Neural cell (in vitro differentiated cells): ENCODE measurements around the gene KCNJ1. TPM values are rescaled to one million over a fixed set of nuclear protein-coding genes. Genes with fewer than 3 reads are reported as not detected.

Experiments
- H2AFZ ChIP-seq: fragments of 200-600, 300-800 bp; sonication (generic), shearing (Covaris generic); 2 replicates; pipeline ENCODE4 v1.6.0; 2014; ENCODE audit warnings: low read depth, mild to moderate bottlenecking, antibody characterized with exemption, low read length, moderate library complexity
- H3F3A ChIP-seq: fragments of 200-600 bp; shearing (Covaris generic); 2 replicates; pipeline ENCODE4 v1.6.1; 2016; ENCODE audit warnings: mild to moderate bottlenecking, moderate library complexity, mixed read lengths, antibody characterized with exemption, low read length; ENCODE audit not compliant: insufficient read depth, poor library complexity, severe bottlenecking
- H3K27ac ChIP-seq: fragments of 200-600, 300-800 bp; sonication (generic), shearing (Covaris generic); 2 replicates; pipeline ENCODE4 v1.5.1; 2014; ENCODE audit warnings: mild to moderate bottlenecking, low read length, moderate library complexity
- H3K27me3 ChIP-seq: fragments of 300-800, 200-600 bp; sonication (generic), shearing (Covaris generic); 2 replicates; pipeline ENCODE4 v1.6.0; 2014; ENCODE audit warnings: mild to moderate bottlenecking, low read depth, low read length, moderate library complexity; ENCODE audit not compliant: insufficient read depth
- H3K36me3 ChIP-seq: fragments of 300-800, 200-600 bp; sonication (generic), shearing (Covaris generic); 2 replicates; pipeline ENCODE4 v1.5.1; 2014; ENCODE audit warnings: mild to moderate bottlenecking, antibody characterized with exemption, low read length, moderate library complexity; ENCODE audit not compliant: insufficient read depth
- H3K4me2 ChIP-seq: fragments of 300-800, 200-600 bp; sonication (generic), shearing (Covaris generic); 2 replicates; pipeline ENCODE4 v1.6.0; 2014; ENCODE audit warnings: mild to moderate bottlenecking, low read length
- H3K4me3 ChIP-seq: fragments of 300-800, 200-600 bp; sonication (generic), shearing (Covaris generic); 2 replicates; pipeline ENCODE4 v1.5.1; 2014; ENCODE audit warnings: mild to moderate bottlenecking, low read length, moderate library complexity
- H3K79me2 ChIP-seq: fragments of 200-600 bp; shearing (Covaris generic); replicated peaks from 2 replicates; pipeline ENCODE4 v1.6.0; 2014; ENCODE audit warnings: mild to moderate bottlenecking, low read length, moderate library complexity; ENCODE audit not compliant: insufficient read depth
- H3K9ac ChIP-seq: fragments of 300-800, 200-600 bp; sonication (generic), shearing (Covaris generic); 2 replicates; pipeline ENCODE4 v1.6.1; 2016; ENCODE audit warnings: mild to moderate bottlenecking, low read length, mixed read lengths
- H3K9me2 ChIP-seq: fragments of 200-600 bp; shearing (Covaris generic); 2 replicates; pipeline ENCODE4 v1.6.1; 2016; ENCODE audit warnings: mild to moderate bottlenecking, low read length, mixed read lengths; ENCODE audit not compliant: insufficient read depth
- H3K9me3 ChIP-seq: fragments of 200-600, 300-800 bp; sonication (generic), shearing (Covaris generic); 2 replicates; pipeline ENCODE4 v1.6.1; 2016; ENCODE audit warnings: mild to moderate bottlenecking, mixed run types, low read length, moderate library complexity, mixed read lengths
- H4K20me1 ChIP-seq: fragments of 200-600 bp; shearing (Covaris generic); 2 replicates; pipeline ENCODE4 v1.6.1; 2016; ENCODE audit warnings: mild to moderate bottlenecking, mixed run types; ENCODE audit not compliant: insufficient read depth
- EP300 ChIP-seq: fragments of 450-650 bp; conservative IDR thresholded peaks from 2 replicates; pipeline ENCODE4 v1.6.1; 2014; ENCODE audit warnings: antibody characterized with exemption, mild to moderate bottlenecking, moderate library complexity; ENCODE audit not compliant: poor library complexity, severe bottlenecking
- EZH2 ChIP-seq: fragments of 200-600, 300-800 bp; shearing (Covaris generic), sonication (generic); IDR thresholded peaks from 2 replicates; pipeline ENCODE4 v1.6.1; 2014; ENCODE audit warnings: antibody characterized with exemption, low read length, borderline replicate concordance, mild to moderate bottlenecking; ENCODE audit not compliant: insufficient read depth, poor library complexity, severe bottlenecking
- MXI1 ChIP-seq: fragments of 450-650 bp; conservative IDR thresholded peaks from 2 replicates; pipeline ENCODE4 v1.6.1; 2014; ENCODE audit warnings: antibody characterized with exemption, mild to moderate bottlenecking; ENCODE audit not compliant: poor library complexity, severe bottlenecking
- POLR2AphosphoS5 ChIP-seq: IDR thresholded peaks from 2 replicates; pipeline ENCODE4 v1.6.1; 2012
- RAD21 ChIP-seq: fragments of 450-650 bp; conservative IDR thresholded peaks from 2 replicates; pipeline ENCODE4 v1.6.1; 2014; ENCODE audit warnings: antibody characterized with exemption, mild to moderate bottlenecking, moderate library complexity
- SMC3 ChIP-seq: fragments of 450-650 bp; conservative IDR thresholded peaks from 2 replicates; pipeline ENCODE4 v1.6.1; 2014; ENCODE audit warnings: antibody characterized with exemption, mild to moderate bottlenecking, moderate library complexity; ENCODE audit not compliant: poor library complexity
- TAF1 ChIP-seq: IDR thresholded peaks from 2 replicates; pipeline ENCODE4 v1.6.1; 2012; ENCODE audit warnings: low read depth
- polyA plus RNA-seq: library from polyadenylated mRNA; depleted of rRNA; stranded (reverse); fragments of >200 nt; gene quantifications from 2 replicates; pipeline ENCODE4 v1.2.3, GENCODE V29; 2014
- TF ChIP-seq, protein P1 (sequence below): IDR thresholded peaks from 2 replicates; pipeline ENCODE4 v1.6.1; 2012; ENCODE audit warnings: borderline replicate concordance
- TF ChIP-seq, protein P2 (sequence below): fragments of 450-650 bp; IDR thresholded peaks from 2 replicates; pipeline ENCODE4 v1.5.1; 2014; ENCODE audit warnings: antibody characterized with exemption, mild to moderate bottlenecking, moderate library complexity; ENCODE audit not compliant: poor library complexity, severe bottlenecking

Gene KCNJ1
- polyA plus RNA-seq, 1 donor from 2014 or later, result 0.22 TPM

DNA sequence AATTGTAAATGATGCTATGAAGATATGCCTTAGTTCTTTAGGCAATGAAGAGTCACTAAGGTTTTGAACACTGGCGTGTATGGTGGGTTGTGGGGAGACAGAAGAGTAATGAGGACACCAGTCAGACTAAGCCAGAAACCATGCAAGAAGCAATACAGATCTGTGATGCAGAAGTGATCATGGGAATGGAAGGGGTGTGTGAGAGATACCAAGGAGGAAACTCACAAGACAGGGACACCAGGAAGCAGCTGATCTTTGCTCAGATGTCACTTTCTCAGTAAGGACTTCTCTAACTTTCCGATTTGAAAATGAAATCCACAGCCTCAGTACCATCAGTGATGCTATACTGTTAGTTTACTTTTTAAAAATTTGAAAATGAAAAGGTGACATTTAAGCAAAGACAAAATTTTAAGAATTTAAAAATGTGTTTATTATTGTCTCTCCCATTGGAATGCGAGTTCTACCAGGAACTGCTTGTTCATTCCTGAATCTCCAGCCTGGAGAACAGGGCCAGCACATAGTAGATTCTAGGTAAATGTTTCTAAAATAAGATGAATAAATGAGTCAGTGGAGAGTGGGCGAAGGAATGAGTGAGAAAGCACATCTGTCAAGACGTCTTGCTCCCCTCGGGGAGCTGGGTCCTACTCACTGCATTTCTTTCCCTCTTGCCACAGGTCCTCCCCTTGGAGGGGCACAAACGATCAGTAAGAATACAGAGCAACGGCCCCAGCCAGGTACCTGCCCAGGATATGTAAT lies 60.4 kb downstream of the KCNJ1 start:
- Histone ChIP-seq H3F3A (no peaks in the 10 kb centered on the region), H3K4me2 (no peak overlapping the region), H3K27ac (no peak overlapping the region)

DNA sequence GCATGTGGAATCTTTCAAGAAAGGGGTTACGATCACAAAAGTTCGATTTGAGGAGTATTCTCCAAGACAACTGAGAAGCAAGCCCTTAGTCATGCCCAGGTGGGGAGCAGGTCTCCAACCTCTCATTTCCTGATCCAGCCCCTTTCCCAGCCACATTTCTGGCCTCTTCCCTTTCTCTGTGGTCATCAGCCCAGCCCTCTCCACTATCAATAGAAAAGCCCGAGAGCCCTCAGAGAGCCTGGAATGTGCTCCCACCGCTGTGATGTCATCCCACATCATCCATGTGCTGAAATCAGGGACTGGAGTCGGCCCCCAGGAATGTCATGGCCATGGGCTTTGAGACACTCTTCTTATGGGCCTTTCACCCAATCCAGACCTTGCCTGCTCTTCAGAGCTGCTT lies 62.6 kb downstream of the KCNJ1 start:
- no peaks in the 10 kb centered on the region for H3K9me2 ChIP-seq
- H3K4me2 ChIP-seq, result no peak overlapping the region
- H3K79me2 ChIP-seq, result no peaks in the 10 kb centered on the region
- no peaks in the 10 kb centered on the region for H4K20me1 ChIP-seq
- H3K36me3 ChIP-seq, result no peaks in the 10 kb centered on the region
- H2AFZ ChIP-seq, result no peak overlapping the region
- no peak overlapping the region for H3K4me3 ChIP-seq
- H3K27ac ChIP-seq, result no peak overlapping the region
- TF ChIP-seq EZH2, result no peak
- no peaks in the 10 kb centered on the region for H3K9me3 ChIP-seq
- no peaks in the 10 kb centered on the region for H3F3A ChIP-seq
- no peaks in the 10 kb centered on the region for H3K27me3 ChIP-seq
- H3K9ac ChIP-seq, result no peak overlapping the region

More for the DNA sequence above, 60.4 kb downstream of the KCNJ1 start:
- no peak overlapping the region for H2AFZ ChIP-seq
- H3K9me2 ChIP-seq, result no peaks in the 10 kb centered on the region
- TF ChIP-seq TAF1 (no peak), MXI1 (no peak), SMC3 (no peak), EZH2 (no peak), POLR2AphosphoS5 (no peak), EP300 (no peak)
- H3K27me3 ChIP-seq, result no peaks in the 10 kb centered on the region
- no peaks in the 10 kb centered on the region for H3K79me2 ChIP-seq
- no peaks in the 10 kb centered on the region for H3K9me3 ChIP-seq
- H3K9ac ChIP-seq, result no peak overlapping the region
- H3K4me3 ChIP-seq, result no peak overlapping the region
- H4K20me1 ChIP-seq, result no peaks in the 10 kb centered on the region
- no peaks in the 10 kb centered on the region for H3K36me3 ChIP-seq

DNA sequence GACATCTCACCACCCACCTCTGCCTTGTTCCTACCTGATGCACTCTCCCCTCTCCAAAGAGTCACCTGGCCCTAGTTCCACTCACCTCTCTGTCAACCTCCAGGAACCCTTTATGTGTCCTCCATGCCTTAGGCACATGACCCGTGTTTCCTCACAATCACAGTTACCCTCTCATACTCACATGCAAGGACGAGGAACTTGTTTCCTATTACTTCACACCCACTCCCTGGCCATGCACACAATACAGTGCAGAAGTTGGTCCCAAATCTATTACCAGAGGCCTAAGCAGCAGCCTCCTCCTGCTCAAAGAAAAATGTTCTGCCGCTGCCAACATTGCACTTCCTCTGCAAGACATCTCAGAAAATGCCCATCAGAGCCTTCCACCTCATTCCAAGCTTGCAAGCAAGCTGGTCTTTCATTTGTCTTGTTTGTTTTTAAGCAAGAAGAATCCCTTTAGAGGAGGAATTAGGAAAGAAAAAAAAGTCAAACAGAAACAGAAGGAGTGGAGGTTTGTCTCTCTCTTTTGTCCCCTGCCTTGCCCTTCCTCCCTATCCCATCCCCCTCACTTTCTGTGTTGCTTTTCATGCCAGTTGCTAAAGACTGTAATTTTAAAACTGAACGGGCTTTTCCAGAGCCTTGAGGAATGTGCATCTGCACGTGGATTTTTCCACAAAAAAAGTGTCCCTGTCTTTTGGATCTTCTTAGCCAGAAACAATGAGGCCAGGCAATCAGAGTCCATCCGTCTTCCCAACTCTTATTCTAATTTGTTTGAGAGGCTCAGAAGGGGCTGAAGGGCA lies 63.4 kb downstream of the KCNJ1 start:
- Histone ChIP-seq H3K27me3 (no peaks in the 10 kb centered on the region), H3K4me2 (no peak overlapping the region), H4K20me1 (no peaks in the 10 kb centered on the region)

More for the DNA sequence above, 63.4 kb downstream of the KCNJ1 start:
- Histone ChIP-seq H2AFZ (no peak overlapping the region), H3F3A (no peaks in the 10 kb centered on the region), H3K9me2 (no peaks in the 10 kb centered on the region), H3K79me2 (no peaks in the 10 kb centered on the region), H3K9me3 (no peaks in the 10 kb centered on the region), H3K36me3 (no peaks in the 10 kb centered on the region), H3K9ac (no peak overlapping the region), H3K27ac (no peak overlapping the region), H3K4me3 (no peak overlapping the region)
- no peak for TF ChIP-seq EP300
- no peak for TF ChIP-seq MXI1
- TF ChIP-seq POLR2AphosphoS5, result no peak
- no peak for TF ChIP-seq SMC3
- no peak for TF ChIP-seq EZH2
- TF ChIP-seq, protein P1, sequence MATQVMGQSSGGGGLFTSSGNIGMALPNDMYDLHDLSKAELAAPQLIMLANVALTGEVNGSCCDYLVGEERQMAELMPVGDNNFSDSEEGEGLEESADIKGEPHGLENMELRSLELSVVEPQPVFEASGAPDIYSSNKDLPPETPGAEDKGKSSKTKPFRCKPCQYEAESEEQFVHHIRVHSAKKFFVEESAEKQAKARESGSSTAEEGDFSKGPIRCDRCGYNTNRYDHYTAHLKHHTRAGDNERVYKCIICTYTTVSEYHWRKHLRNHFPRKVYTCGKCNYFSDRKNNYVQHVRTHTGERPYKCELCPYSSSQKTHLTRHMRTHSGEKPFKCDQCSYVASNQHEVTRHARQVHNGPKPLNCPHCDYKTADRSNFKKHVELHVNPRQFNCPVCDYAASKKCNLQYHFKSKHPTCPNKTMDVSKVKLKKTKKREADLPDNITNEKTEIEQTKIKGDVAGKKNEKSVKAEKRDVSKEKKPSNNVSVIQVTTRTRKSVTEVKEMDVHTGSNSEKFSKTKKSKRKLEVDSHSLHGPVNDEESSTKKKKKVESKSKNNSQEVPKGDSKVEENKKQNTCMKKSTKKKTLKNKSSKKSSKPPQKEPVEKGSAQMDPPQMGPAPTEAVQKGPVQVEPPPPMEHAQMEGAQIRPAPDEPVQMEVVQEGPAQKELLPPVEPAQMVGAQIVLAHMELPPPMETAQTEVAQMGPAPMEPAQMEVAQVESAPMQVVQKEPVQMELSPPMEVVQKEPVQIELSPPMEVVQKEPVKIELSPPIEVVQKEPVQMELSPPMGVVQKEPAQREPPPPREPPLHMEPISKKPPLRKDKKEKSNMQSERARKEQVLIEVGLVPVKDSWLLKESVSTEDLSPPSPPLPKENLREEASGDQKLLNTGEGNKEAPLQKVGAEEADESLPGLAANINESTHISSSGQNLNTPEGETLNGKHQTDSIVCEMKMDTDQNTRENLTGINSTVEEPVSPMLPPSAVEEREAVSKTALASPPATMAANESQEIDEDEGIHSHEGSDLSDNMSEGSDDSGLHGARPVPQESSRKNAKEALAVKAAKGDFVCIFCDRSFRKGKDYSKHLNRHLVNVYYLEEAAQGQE, result no peak
- TF ChIP-seq RAD21, result no peak
- no peak for TF ChIP-seq TAF1
- TF ChIP-seq, protein P2, sequence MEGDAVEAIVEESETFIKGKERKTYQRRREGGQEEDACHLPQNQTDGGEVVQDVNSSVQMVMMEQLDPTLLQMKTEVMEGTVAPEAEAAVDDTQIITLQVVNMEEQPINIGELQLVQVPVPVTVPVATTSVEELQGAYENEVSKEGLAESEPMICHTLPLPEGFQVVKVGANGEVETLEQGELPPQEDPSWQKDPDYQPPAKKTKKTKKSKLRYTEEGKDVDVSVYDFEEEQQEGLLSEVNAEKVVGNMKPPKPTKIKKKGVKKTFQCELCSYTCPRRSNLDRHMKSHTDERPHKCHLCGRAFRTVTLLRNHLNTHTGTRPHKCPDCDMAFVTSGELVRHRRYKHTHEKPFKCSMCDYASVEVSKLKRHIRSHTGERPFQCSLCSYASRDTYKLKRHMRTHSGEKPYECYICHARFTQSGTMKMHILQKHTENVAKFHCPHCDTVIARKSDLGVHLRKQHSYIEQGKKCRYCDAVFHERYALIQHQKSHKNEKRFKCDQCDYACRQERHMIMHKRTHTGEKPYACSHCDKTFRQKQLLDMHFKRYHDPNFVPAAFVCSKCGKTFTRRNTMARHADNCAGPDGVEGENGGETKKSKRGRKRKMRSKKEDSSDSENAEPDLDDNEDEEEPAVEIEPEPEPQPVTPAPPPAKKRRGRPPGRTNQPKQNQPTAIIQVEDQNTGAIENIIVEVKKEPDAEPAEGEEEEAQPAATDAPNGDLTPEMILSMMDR, result no peak
